ENCODE results near the gene FBP2.
"Not testable (repeated sequence)": the region's sequence is repeated elsewhere in the genome, so short reads cannot be mapped to it uniquely, and the experiment has no call there.

Gene FBP2

DNA sequence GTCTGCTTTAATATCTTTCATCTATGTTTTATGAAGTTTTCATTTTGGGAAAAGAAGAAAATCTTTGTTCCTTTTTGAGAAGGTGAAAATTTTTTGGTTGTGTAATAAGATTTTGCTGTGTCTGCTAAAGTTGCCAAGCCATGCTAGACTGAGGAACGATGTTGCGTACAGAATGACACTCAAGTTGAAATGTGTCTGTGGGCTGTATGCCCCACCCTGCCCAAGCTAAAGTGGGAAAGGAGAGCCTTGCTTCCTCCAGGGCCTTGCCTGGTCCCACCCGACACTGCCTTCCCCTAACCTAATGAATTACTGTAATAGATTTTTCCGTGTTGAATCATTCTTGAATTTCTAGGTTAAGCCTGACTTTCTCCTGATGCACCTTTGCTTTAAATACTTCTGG is 36.2 kb downstream of the FBP2 start:
- DNase-seq = no peak

DNA sequence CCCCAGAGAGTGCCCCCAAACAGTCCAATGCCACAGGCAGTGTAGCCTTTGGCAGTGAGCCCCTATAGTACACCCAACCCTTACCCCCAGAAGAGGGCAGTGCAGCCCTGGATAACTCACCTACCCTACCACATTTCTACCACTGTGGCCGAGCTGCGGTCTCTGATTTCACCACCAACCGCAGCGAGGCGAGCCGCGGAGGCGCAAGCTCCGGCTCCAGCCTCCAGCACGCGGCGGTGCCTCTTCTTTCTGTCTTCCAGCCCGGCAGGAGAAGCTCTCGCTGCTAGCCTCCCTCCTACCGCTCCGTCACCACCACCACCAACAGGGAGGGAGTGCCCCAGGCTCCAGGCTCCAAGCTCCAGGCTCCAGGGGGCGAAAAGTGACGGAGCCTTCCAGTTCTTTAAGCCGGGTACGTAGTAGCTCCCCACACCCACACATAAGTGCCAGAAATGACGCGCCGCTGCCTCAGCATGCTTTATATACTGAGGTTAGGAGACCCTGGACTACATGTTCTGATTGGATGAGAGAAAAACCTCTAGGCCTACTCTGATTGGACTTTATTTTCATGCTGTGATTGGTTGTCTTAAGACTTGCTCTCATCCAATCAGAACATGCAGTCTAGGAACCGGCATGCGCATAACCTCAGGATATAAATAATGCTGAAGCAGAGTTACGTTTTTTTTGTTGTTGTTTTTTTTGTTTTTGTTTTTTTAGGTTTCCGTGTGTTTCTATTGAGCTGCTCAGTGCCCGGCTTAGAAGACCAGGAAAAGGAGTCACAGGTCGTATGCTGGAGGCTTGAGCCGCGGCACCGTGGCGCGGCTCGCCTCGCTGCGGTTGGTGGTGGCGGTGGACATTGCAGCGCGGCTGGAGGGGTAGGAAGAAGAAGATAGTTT is 38.9 kb downstream of the FBP2 start, which contains the start of gene PCAT7:
Gene PCAT7, plus strand, starts transcription at position 645 of the 893 bp plus-strand sequence.
- no peak for DNase-seq

DNA sequence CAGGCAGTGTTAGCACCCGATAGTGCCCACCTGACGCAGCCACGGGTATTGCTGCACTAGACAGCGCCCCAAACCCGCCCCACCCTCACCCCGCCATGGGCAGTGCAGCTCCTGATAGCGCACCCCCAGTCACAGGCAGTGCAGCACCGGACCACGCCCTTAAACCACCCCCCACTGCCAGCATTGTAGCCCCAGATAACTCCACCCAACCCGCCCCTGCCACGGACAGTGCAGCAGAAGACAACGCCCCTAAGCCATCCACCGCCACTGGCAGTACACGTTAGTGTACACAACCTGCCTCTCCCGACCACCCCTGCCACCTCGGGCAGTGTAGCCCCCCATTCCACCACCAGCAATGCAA is 39.6 kb downstream of the FBP2 start:
- no peak for DNase-seq

DNA sequence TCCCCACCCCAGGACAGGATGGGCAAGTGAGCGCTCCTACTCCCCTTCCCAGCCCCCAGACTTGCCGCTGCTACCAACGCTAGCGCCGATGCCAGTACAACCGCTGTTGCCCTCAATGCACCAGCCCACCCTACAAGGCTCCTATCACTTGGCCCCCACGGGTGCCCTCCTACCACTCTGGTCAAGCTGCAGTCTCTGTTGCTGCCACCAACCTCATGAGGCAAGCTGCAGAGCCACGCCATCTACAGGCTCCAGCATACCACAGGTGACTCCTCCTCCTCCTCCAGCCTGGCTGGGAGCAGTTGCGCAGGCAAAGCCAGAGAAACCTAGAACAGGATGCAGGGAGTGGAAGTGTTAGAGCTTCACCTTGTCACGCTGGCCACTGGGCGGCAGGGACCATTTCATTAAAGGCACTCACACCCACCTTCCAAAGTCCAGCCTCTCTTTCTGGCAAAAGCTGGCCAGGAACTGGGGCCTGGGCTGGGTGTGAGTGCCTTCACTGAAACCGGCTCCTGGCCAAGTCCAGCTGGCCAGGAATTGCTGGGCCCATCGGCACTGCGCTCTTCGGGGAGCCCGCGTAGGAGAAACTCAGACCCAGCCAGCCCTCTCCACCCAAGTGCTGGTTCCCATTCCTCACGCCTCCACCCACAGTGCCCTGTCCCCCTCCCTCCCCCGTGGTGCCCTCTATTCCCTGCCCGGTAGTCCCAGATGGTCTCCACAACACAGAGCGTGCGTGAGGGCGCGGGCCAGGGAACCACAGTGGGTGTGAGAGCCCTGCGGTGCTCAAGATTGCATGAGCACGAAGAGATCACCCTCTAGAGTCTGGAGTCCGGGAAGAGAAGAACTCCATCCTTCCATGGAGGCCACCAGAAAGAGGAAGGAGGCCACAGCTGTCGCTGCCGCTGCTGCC is 40.3 kb downstream of the FBP2 start:
- no peak for DNase-seq

DNA sequence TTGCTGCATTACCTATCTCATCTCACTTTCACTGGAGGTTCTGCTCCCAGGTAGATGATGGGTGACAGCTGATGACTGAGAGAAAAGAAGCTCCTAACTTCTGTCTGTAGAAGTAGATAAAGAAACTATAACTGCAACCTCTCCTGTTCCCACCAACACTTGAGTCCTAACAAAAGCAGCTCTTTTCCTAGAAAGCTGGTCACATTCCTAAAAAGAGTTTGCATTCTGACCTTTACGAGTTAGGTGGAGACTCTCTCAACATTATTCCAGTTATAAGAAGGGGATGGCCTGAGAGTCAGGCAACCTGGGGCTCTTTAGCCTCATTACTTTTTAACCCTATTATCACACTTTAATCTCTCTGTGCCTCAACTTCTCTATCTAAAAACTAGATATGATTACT is 47.7 kb downstream of the FBP2 start:
- no peak for DNase-seq

DNA sequence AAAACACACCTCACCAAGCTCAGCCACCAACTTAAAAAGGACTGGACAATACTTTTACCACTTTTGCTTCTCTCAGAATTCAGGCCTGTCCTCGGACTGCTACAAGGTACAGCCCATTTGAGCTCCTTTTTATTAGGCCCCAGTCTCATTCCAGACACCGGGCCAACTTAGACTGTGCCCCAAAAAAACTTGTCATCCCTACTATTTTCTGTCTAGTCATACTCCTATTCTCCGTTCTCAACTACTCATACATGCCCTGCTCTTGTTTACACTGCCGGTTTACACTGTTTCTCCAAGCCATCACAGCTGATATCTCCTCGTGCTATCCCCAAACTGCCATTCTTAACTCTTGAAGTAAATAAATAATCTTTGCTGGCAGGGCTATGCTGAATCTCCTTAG is 49.3 kb downstream of the FBP2 start:
- not testable (repeated sequence) for DNase-seq

DNA sequence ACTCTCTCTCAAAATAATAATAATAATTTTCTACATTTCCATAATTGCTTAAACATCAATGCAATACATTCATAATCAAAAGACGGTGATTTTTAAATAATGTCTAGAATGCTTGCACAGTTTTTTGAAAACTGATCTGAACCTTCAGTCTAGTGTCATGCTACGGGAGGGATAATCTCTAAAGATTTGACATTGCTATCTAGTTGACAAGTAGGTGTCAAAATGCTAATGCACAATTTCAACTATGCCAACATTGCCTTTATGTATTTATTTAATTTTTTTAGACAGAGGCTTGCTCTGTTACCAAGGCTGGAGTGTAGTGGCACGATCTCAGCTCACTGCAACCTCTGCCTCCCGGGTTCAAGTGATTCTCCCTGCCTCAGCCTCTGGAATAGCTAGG is 54.7 kb downstream of the FBP2 start:
- no peak for DNase-seq

DNA sequence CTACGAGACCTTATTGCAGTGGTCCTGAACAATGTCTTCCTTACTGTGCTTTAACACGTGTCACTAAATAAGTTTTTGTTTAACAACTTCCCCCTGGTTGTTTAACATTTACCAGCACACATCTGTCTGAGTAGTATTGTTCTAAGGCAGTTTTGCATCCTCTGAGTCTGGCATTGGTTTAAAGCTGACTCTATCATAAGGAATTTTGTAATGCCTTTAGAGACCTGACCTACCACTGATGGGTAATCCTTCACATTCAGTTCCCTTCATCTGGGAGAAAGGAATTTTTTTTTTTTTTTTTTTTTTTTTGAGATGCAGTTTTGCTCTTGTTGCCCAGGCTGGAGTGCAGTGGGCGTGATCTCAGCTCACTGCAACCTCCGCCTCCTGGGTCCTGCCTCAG is 58.7 kb downstream of the FBP2 start:
- no peak for DNase-seq

DNA sequence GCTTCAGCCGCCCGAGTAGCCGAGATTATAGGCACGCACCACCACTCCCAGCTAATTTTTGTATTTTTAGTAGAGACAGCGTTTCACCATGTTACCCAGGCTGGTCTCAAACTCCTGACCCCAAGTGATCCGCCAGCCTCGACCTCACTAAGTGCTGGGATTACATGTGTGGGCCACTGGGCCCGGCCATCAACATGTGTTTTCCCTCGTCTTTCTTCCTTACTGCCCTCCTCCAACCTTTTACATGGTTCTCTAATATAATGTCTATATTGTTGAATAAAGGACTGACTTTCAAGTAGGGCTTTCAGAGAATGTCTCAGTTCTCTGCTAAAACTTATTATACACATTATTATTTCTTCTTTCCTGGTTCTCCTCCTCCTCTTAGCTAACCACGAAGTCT is 60.0 kb downstream of the FBP2 start:
- DNase-seq = no peak

DNA sequence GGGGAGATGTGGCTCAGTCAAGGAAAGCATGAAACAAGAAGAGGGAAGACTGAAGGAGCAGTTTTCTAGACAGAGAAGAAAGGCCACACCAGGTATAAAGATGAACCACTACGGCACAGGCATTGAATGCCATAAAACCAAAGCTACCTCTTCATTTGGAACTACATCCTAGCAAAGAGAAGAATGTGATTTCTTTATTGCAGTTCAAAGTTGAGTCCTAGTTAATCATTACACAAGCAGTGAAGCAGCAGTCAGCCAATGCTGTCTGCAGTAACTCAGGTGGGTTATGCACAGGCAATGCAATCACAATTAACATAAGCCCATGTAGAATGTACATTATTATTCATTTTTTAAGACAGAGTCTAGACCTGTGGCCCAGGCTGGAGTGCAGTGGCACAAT is 60.5 kb downstream of the FBP2 start:
- DNase-seq = no peak

DNA sequence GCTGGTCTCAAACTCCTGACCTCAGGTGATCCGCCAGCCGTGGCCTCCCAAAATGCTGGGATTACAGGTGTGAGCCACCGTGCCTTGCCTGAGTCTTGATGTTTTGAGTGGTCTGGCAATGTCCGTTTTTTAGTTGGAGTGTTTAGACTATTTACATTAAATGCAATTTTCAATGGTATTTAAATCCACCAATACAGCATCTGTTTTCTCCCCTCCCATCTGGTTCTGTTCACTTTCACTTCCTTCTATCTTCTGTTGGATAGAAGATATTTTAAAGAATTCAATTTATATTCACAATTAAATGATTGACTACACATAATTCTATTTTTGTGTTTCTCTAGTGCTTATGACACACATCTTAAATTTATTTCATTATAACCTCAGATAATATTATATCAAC is 64.7 kb downstream of the FBP2 start:
- no peak for DNase-seq

DNA sequence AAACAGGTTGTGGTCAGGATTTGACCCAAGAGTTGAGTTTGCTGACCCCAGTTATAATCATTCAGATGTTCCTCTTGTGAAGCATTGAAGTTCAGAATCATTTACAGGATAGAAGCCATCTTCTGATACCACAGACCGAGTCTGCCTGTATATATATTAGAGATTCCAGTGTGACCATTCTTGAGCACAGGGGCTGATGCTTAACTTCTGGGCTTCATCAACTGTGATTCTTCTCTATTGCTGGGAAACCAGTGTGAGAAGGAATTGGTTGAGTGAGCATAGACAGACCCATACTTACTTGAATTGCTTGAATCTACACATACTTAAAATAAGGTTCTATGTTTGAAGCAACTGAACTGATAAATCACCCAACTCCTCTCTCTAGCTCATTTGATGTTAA is 66.7 kb downstream of the FBP2 start:
- DNase-seq = no peak

DNA sequence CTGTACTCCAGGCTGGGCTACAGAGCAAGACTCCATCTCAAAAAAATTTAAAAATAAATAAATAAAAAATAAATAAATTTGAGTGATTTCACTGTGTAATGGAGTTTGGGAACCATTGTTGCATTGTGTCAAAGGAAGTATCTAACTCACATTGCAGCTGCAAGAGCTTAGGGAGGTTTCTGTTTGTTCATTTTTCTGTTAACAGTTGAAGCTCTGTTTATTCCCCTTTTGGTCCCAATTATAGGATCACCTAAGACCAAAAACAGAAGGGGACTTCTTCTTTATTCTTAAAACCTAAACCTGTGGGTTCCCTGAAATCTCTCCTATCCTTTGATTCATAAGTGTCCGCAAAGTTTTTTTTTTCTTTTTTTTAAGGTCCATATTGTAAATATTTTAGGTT is 67.4 kb downstream of the FBP2 start:
- no peak for DNase-seq

DNA sequence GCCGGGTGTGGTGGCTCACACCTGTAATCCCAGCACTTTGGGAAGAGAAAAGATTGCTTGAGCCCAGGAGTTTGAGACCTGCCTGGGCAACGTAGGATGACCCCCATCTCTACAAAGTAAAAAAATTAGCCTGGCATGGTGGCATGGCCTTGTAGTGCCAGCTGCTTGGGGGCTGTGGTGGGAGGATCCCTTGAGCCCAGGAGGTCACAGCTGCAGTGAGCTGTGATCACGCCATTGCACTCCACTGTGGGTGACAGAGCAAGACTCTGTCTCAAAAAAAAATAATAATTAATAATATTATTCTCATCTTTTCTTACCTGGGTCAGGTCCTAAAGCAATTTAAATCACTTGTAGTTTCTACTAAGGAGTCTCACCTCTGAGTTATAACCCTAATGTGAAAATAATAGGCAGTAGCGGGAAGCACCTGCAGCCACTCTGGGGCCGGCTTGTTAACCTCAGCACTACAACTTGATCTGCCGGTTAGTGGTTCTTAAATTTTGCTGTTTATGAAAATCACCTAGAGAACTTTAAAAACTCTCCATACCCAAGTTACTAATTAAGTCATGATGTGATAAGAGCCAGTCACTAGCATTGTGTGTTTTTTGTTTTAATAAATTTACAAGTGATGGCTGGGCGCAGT is 68.1 kb downstream of the FBP2 start:
- no peak for DNase-seq

DNA sequence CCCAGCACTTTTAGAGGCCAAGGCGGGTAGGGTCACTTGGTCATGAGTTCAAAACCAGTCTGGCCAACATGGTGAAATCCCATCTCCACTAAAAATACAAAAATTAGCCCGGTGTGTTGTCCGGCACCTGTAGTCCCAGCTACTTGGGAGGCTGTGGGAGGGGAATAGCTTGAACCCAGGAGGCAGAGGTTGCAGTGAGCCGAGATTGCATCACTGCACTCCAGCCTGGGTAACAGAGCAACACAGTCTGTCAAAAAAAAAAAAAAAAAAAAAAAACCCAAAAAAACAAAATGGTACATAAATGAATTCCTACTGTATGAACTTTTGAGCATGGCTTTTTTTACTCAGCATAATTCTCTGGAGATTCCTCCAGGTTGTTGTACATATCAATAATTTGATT is 76.4 kb downstream of the FBP2 start:
- DNase-seq = no peak

DNA sequence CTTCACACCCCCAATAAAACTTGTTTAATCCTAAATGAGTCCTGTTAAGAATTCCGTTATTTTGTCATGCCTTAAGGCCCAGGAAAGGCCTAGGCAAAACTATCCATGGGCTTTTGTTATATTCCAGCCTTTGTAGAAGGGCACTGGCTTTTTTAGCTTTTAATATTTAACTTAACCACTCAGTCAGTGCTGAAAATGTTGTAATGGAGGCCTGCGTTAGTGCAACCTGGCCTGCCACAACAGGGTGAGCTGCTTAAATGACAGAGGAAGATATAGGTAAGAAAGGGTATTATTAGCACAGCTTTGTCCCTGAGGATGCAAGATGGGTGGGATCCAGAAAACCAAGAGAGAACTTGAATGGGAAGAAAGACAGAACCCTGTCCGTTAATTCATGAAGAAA is 78.9 kb downstream of the FBP2 start:
- DNase-seq = no peak

DNA sequence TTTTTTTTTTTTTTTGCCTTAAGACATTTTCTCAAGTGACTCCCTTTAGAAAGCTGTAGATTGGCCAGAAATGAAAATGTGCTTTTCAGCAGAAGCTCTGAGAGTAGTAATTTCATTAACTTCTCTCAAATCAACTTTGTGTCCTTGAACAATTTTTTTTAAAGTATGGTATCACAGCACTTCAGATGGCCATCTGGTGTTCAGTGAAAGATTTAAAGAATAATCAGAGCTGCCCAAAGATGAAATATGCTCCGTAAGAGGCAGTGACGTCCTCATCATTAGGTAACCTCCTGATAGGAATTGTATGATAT is 81.7 kb downstream of the FBP2 start:
- no peak for DNase-seq

DNA sequence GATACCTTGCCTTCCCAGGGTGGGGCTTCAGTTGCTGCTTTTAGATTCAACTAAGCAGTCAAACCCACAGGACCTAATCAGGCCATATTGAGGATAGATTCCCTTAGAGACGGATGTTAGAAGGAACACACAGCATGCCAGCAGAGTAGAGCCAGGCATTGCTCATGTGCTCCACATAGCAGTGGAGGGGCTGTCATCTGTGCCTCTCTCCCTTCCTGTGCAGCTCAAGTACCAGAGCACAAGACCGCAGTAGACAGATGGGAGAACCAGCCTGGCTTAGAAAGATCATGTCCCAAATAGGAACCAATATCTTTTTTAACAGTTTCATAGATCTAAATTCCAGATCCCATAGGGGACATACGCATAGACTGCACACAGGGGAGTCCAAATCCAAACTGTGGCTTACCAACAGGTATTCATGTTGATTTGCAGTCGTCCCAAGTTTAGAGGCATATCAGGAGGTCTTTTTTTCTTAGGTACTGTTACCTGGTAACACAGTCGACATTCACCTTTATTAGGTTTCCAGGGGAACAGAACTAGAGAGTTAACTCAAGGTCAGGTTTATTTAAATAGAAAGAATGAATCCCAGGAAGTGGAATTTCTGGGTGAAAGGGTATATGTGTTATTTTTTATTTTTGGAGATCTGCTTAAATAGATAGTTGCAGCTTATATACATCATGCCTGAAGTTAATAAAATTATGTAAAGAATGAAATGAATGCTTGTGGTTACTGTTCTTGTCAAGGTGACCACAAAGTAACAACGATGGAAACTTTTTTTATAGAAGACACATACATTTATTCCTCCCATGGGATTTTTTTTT is 82.3 kb downstream of the FBP2 start:
- DNase-seq = no peak

Measured in CD4-positive, alpha-beta T cell treated with Interleukin-4 for 4 hours (primary cell).